HG02885 (cell line): ENCODE measurements around the gene C9orf50.
"Not testable (repeated sequence)": the region's sequence is repeated elsewhere in the genome, so short reads cannot be mapped to it uniquely, and the experiment has no call there.

ENCODE experiments used
- ATAC-seq: cut with Tn5 transposase; IDR thresholded peaks from one replicate; pipeline ENCODE4 v1.9.1; 2021; ENCODE audit warnings: mild to moderate bottlenecking; ENCODE audit not compliant: unreplicated experiment, poor library complexity

The C9orf50 gene

DNA sequence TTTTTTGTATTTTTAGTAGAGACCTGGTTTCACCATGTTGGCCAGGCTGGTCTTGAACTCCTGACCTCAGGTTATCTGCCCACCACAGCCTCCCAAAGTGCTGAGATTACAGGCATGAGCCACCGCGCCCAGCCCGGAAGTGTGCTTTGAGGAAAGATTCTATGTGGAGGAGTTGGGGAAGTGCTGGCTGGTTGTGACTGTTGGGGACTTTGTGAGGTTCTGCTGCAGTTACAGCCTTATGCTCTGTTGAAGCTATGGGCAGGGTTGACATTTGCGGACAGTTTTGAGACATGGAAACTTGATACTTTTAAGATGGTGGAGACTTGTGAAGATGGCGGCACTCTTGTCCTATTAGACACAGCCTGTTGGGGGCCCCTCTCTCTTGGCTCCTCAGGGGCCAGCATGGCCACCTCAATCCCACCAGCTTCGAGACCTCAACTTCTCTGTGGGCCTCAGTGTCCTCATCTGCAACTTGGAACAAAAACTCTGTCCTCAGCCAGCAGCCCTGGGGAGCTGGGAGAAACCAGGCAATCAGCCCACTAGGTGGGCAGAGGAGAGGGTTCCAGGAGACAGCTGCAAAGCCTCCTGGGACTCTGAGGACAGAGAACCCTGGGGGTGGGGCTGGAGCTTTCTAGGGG, 24.9 kb downstream of the C9orf50 start:
- no peak for ATAC-seq

DNA sequence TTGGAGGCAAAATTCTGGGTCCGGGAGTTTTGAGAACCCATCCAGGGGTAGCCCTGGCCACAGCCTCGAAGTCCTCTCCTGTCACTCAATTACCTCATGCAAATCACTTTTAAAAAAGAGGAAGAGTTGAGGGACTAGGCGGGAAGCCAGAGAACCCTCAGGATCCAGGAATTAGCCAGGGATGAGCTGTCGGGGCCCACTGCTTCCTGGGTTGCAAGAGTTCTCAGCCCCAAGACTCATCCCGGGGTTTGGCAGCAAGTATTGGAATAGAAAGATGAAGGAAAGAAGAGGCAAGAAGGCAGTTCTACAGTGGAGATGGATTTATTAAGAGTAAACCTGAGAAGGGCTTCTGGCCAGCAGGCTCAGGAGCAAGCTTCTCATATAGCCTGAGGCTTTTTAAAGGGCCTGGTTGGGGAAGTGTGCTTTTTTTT, 25.6 kb downstream of the C9orf50 start:
- ATAC-seq = no peak

DNA sequence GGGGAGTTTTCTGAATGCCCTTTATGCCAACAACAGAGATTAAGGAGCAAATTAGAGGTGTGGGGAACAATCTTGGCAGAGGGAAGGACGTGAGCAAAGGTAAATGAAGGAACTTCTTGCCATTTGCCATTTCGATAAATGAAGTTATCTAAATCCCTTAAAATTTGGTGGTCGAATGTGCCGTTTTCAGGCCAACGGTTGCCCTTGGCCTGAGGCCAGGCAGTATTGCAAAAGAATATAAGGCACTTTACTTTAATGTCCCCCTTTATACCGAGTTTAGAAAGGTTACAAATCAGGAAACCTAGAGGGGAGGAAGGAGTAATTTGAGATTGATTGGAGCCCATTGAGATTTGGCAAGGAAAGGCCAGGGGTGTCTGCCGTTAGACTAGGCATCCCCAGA, 26.3 kb downstream of the C9orf50 start:
- ATAC-seq = no peak

DNA sequence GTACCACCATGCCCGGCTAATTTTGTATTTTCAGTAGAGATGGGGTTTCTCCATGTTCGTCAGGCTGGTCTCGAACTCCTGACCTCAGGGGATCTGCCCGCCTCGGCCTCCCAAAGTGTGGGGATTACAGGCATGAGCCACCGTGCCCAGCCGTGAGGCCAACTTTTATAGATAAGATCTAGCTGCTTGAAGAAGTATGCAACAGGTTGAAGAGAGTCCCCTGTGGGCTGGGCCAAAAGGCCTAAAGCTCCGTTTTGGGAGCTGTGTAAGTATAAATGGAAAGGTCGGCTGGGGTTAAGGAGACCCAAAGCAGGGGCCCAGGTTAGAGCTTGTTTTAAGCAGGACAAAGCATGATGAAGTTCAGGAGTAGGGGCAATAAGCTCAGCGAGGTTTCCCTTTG, 28.1 kb downstream of the C9orf50 start:
- not testable (repeated sequence) for ATAC-seq

DNA sequence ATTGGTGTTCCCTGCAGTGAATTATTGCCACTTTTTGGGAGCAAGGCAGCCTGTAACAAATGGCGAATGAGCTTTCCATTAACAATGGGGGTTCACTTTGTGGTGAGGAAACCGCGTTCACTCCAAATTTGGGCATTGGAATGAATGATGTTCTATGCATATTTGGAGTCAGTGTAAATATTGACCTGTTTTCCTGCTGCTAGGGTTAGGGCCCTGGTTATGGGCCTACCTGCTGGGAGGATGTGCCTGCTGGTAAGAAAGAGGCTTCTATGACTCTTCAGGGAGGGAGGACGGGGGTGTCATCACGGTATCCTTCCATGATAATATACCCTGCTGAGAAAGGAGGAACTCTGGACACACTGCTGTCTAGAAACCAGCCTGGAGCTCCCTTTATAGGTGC, 29.0 kb downstream of the C9orf50 start:
- ATAC-seq = no peak

DNA sequence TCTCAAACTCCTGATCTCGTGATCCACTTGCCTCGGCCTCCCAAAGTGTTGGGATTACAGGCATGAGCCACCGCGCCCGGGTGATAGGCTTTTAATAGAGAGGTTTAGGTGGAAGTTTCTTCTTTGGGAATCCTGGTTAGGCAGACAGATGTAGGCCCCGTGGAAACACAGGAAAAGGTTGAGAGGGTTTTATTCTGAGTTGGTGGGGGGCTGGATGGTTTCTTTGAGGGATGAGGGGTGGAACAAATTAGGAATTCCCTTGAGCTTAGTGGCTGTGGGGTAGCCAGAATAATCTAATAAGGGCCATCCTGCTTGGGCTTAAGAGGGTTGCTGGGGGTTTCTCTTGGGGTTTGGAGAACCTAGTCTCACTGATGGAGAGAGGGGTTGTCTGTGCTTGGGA, 30.4 kb downstream of the C9orf50 start:
- ATAC-seq = no peak

DNA sequence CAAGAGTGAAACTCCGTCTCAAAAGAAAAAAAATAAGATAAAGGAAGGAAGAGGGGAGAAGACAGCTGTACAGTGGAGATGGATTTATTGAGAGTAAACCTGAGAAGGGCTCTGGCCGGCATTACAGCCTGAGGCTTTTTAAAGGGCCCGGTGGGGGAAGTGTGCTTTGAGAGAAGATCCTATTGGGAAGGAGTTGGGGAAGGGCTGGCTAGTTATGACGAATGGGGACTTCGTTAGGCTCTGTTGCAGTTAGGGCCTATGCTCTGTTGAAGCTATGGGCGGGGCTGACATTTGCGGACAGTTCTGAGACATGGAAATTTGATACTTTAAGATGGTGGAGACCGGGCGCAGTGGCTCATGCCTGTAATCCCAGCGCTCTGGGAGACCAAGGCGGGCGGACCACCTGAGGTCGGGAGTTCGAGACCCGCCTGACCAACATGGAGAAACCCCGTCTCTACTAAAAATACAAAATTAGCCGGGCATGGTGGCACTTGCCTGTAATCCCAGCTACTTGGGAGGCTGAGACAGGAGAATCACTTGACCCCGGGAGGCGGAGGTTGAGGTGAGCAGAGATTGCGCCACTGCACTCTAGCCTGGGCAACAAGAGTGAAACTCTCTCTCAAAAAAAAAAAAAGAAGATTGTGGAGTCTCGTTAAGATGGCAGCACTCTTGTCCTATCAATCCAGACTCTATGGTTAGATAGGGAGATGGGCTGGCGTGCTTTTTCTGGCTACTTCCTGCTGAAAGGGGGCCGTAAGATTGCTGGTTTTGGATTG, 33.2 kb downstream of the C9orf50 start:
- no peak for ATAC-seq

DNA sequence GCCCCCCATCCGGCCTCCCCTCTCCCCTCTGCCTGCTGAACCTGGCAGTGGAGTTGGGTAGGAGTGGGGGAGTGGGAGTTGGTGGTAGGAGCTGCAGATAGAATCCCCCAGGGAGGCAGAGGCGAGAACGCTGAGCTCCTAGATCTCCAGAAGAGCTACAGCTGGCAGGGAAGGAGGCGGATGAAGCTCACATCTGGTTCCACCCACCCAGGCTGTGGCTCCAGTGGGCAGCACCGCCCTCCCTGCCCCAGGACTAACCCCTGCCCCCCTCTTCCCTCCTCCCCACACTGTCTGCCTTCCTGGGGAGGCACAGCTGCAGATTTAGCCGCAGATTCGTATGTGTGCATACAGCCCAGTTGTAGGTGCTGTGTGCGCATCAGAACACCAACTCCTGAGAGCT, 34.2 kb downstream of the C9orf50 start:
- no peak for ATAC-seq

DNA sequence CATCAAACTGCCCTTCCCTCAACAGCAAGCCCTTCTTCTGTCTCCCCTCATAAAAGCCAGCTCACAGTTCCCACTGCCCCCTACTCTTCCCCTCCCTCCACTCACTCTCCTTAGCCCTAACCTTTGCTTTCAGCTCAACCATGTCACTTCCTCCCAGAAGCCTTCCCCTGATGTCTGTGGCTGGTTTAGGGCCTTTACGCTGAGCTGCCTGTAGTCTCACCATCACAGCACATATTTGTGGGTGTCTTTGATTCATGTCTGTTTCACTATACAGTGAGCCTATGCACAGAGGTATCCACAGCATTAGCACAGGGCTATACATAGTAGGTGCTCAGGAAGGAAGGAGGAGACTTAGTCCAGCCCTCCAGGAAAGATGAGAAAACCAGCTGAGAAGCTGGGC, 34.7 kb downstream of the C9orf50 start:
- ATAC-seq = no peak

DNA sequence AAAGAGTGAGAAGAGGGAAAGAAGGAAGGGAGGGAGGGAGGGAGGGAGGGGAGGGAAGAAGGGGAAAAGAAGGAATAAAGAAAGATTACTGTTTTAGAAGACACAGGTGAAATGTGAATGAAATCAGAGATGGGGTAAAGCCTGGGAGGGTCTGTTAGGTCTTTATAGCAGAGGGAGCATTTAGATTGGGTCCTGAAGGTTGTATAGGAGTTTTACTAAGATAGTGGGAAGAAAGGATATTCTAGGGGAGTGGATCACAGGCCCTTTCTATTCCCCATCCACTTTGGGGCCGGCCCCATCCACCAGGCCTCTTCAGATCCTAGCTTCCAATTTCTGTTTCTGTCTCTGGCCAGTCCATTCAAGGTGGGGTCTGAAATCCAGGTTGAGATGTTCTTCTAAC, 35.5 kb downstream of the C9orf50 start:
- no peak for ATAC-seq

DNA sequence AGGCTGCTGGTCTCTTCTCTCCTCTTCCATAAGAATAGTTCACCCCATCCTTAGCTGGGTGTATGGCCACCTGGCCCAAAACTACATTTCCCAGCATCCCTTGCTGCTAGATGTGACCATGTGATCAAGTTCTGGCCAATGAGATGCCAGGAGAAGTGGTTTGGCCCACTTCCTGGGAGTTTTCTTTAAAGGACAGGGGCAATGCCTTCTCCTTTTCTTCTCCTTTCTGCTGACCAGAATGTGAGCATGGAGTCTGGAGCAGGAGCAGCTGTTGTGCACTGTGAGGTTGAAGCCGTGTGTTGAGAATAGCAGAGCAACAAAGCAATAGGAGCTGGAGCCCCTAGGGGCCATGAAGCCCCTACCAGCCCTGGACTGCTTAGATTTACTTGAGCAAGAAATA, 36.8 kb downstream of the C9orf50 start:
- ATAC-seq = no peak

DNA sequence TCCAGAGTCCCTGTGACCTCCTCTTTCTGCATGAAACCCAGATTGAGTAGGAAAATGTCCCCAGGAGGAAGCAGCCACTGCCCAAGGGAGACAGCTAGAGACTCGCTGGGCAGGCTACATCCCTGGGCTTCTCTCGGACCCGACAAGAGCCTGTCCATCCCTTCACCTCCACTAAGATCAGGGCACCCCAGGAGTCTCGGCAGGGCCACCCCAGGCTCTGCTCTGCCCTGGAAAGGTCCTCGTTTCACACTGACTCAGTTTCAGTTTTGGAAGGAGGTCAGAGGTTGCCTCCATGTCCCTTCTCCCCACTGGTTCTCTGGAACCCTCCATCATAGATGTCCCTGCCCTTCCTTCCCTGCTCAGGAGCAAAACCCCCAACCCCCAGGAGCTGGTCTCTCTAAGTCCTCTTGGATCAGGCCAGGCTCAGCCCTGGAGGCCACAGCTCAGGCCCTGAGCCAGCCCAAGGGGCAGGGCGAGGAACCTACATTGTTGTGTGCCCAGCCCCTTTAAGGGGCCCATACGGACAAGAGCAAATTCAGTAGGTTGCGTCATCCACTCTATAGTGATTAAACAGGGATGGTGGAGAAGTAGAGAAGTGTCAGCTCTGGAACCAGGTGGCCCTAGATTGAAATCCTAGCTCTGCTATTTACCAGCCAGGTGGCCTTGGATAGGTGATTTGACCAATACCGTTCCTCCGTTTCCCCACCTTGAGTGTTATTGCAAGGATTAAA, 37.4 kb downstream of the C9orf50 start:
- ATAC-seq = no peak

DNA sequence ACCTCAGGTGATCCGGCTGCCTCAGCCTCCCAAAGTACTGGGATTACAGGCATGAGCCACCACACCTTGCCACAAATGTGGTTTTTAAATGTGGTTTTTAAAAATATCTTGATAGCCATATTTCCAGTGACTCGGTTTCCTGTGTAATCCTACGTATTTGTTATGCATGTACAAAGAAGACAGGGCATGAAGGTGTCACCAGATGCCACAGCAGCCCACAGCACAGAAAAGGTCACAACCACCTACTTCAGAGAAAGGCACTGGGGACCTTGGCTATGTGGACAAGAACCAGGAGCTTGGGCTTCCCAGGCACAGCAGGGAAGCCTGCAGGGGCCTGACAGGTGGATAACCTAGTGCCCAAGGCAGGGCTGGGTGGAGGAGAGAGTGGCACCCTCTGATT, 38.0 kb downstream of the C9orf50 start:
- no peak for ATAC-seq

DNA sequence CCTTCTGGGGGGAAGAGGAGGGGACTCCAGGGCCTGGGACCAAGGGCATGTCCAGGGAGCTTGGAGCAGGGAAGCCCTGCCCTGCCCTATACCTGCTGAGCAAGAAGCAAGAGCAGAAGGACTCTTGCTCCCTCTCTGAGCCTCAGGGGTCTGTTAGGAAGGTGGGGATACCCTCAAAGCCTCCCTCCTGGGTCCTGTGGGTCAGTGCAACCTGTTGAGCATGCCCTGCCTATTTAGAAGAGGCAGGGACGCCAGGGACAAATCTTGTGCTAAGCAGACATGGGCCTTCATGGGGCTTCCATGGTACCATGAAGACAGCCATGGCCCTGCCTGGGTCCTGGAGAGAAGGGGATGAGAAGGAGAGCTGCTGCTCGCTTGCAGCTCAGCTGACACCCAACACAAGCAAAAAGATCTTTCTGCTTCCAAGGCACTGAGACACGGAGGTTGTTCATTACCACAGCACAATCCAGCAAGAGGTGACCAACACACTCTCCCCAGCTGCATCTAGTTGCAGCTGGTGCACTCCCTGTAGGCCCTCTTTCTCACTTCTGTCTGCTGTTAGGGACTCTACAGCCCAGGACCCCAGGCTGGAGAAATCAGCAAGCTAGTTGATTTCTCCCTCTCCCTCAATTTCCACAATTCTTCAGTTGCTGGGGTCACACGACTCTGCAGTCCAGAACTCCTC, 39.3 kb downstream of the C9orf50 start:
- no peak for ATAC-seq

DNA sequence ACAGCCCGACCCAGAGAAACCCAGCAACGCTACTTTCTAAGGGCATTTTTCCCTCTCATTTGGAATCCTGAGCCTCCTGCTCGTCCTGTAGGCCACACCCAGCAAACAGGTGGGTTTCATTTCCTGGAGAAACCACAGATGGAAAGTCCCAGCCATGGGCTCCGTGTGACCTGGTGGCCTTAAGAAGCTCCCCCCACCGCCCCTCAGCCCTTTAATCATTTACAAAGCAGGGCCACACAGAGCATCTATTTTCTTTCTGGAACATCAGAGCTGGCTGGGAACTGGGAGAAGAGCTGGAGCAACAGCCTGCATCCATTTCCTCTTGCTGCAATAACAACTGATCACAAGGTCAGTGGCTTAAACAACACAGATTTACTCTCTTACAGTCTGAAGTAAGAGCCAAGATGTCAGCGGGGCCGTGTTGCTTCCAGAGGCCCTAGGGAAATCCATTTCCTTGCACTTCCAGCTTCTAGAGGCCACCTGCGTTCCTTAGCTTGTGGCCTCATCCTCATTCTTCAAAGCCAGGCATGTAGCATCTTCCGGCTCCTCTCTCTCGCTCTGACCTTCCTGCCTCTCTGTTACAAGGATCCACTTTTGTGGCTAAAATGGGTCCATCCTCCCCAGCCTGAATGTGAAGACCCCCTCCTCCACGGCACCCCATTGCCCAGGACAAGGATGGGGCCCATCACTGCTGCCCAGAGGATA, 40.5 kb downstream of the C9orf50 start:
- ATAC-seq = no peak

DNA sequence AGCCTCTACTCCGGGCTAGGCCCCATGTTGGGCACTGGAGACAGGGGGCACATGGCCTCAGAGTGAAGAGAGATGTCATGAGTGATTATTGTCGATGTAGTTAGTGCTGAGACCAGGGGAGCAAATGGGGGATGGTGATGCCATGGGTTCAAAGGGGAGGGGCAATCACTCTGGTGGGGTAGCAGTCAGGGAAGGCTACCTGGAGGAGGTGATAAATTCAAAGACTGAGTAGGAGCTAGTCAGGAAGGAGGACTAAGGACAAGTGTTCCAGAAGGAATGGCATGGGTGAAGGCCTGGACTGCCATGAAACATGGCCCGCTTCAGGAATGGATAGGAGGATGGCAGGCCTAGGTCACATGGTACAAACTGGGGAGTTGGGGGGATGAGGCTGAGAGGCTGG, 41.6 kb downstream of the C9orf50 start:
- no peak for ATAC-seq

DNA sequence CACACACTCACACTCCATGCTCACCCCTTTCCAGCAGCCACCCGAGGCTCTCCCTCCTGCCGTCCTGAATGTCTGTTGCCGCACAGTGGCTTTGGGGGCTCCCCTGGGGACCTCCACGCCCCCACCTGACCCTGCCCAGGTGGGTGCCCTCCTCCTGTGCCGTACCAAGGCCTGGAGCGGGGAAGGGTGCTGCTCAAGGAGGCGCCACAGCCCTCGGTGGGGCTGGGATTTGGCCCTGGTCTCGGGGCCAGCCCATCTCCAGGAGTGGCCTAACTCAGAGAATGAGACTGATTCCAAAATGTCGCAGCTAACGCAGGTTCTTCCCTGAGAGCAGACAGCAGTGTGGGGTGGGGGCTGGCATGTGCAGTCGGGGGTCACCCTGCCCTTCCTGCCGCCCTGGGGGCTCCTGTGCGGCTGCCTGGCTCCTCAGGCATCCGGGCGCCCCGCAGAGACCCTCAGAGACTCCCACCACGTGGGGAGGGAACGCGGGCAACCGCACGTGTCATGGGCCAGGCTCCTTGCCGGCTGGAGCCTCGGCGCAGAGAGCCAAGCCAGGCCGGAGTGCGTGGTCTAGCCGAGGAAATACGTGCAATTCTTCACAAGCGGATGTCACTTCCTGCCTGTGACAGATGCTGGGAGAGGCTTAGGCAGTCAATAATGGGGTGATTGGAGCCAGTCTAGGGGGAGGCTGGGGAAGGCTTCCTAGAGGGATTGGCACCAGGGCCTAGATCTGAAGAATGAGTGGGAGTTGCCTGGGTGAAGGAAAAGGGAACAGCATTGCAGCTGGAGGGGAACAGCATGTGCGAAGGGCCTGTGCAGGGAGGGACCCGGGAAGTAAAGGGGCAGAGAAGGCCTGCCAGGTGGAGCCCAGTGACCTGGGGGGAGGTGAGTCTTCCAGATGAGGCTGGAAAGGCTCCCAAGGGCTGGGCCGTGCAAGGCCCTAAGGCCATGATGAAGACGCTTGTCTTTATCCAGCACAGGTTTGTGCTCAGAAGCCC, 44.1 kb downstream of the C9orf50 start:
- ATAC-seq = no peak

DNA sequence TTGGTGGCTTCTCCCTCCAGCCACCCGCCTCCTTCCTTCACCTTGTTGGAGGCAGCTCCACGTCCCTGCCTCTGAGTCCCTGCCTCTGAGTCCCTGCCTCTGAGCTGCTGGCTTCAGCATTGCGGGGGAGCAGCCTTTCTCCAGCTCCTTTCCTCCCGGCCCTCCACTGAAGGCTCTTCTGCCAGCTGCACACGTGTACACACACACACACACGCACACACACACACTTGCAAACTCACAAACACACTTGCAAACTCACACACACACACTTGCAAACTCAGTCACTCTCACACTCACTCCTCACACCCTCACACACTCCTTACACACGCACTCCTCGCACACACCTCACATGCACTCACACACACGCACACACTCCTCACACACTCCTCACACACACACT, 45.1 kb downstream of the C9orf50 start:
- no peak for ATAC-seq

DNA sequence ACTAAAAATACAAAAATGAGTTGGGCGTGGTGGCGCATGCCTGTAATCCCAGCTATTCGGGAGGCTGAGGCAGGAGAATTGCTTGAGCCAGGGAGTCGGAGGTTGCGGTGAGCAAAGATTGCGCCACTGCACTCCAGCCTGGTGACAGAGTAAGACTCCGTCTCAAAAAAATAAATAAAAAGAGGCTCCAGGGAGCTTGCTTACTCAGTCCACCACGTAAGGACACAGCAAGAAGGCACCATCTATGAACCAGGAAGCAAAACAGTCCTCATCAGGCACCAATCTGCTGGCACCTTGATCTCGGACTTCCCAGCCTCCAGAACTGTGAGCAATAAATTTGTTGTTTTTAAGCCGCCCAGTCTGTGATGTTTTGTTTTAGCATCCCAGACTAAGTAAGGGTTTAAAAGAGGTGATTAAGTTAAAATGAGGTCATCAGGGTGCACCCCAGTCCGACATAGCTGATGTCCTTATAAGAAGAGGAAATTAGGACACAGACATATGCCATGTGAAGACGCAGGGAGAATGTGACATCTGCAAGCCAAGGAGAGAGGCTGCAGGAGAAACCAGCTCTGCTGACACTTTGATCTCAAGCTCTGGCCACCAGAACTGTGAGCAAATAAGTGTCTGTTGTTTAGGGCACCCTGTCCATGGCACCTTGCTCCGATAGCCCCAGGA, 45.9 kb downstream of the C9orf50 start:
- ATAC-seq = no peak
